Measurements from ENCODE around the gene UBXN10. TPM values are rescaled to one million over a fixed set of nuclear protein-coding genes. Genes with fewer than 3 reads are reported as not detected.

Gene UBXN10
- total and polyA plus RNA-seq, 2 of the 8 experiments (the other 6 are each of a cell fraction or from before 2014, with no cell fraction given), result 0.43 to 0.68 TPM

GRCh38 chr1:20167126-20167525 is 18.8 kb upstream of the UBXN10 start:
- CTCF ChIA-PET (ENCODE audit: partially characterized antibody), result interaction anchor here (1.2 to 8.4 kb wide), 10 partner anchors 10 to 326 kb away, joined by 3 to 89 read pairs (median 28); partner anchors contain the start of gene PLA2G2A
- H3K4ac ChIP-seq (replicated peaks; ENCODE audit: insufficient read length, low read depth, low read length), result no peak overlapping the region
- POLR2A ChIA-PET (ENCODE audit: partially characterized antibody), result no interaction called here
- WGBS, 2 experiments (ENCODE audit: extremely low coverage in 1 of 2, insufficient coverage in 1 of 2, insufficient read length in 1 of 2, insufficient replicate concordance in 2 of 2, low coverage in 1 of 2, low lambda C conversion rate in 2 of 2, missing lambda C conversion rate in 1 of 2), result 80% methylated on average over 8 of the region's 8 CpGs; no CpG with 5 or more reads in 1 of the 2 experiments
- no peak overlapping the region for H3K56ac ChIP-seq (replicated peaks; ENCODE audit: insufficient read length, low read depth, low read length)
- H3K27me3 ChIP-seq (replicated peaks in 1 of 4; ENCODE audit: control insufficient read depth in 3 of 4, extremely low read depth in 1 of 4, insufficient read depth in 3 of 4, low read length in 3 of 4), result no peaks in the 10 kb centered on the region
- no peak overlapping the region for H2BK120ac ChIP-seq (replicated peaks; ENCODE audit: low read depth, low read length)
- 0 out of 2 replicates have a peak overlapping the region, but pooled peaks have one; percentile 44 for H2BK5ac ChIP-seq (ENCODE audit: low read depth, low read length)
- H3K79me2 ChIP-seq (ENCODE audit: control insufficient read depth in 1 of 2, insufficient read depth in 2 of 2, low read length in 2 of 2), result no peaks in the 10 kb centered on the region
- H3K79me1 ChIP-seq (ENCODE audit: low read depth, low read length), result no peaks in the 10 kb centered on the region; the same call in 1 of the 2 replicates
- H2AFZ ChIP-seq (ENCODE audit: low read length), result no peak overlapping the region
- peaks cover 0 to 1% of the 10 kb centered on the region in 2 experiments for H4K20me1 ChIP-seq (replicated peaks in 1 of 2; ENCODE audit: control insufficient read depth in 1 of 2, insufficient read depth in 2 of 2, low read length in 2 of 2)
- H3K18ac ChIP-seq (ENCODE audit: extremely low read depth, low read length), result no peak overlapping the region; the same call in 1 of the 2 replicates
- H2BK12ac ChIP-seq (ENCODE audit: low read depth, low read length), result peak overlapping the region; percentile 39; the same call in 1 of the 2 replicates
- H3K9ac ChIP-seq (replicated peaks in 1 of 4; ENCODE audit: extremely low read depth in 1 of 4, low read depth in 3 of 4, low read length in 3 of 4), result no peak overlapping the region
- H3K4me1 ChIP-seq (replicated peaks in 1 of 4; ENCODE audit: control insufficient read depth in 3 of 4, insufficient read depth in 4 of 4, low read length in 3 of 4), result peaks cover 0 to 5% (median 0%) of the 10 kb centered on the region in 4 experiments; a peak in 2 of 7 replicates
- H4K5ac ChIP-seq (ENCODE audit: insufficient read length, low read depth, low read length), result no peak overlapping the region
- no peak for DNase-seq (ENCODE audit: low read depth in 1 of 2, low spot score in 2 of 2)
- H3K36me3 ChIP-seq (ENCODE audit: control insufficient read depth in 2 of 4, insufficient read depth in 4 of 4, low read length in 3 of 4), result no peaks in the 10 kb centered on the region
- H4K8ac ChIP-seq (ENCODE audit: extremely low read depth, insufficient read depth, low read length), result no peak overlapping the region
- H2BK15ac ChIP-seq (ENCODE audit: low read length), result no peak overlapping the region
- H3K9me3 ChIP-seq (ENCODE audit: insufficient read depth in 2 of 2, low read depth in 1 of 2, low read length in 1 of 2), result no peaks in the 10 kb centered on the region; a peak in 1 of 4 replicates
- no peak overlapping the region for H3K27ac ChIP-seq (ENCODE audit: low read depth, low read length)
- no peak overlapping the region for H3K23ac ChIP-seq (ENCODE audit: insufficient read length)
- no peak overlapping the region for H3K4me2 ChIP-seq (ENCODE audit: insufficient read depth in 1 of 2, low read depth in 2 of 2, low read length in 2 of 2)
- H3K14ac ChIP-seq (ENCODE audit: insufficient read length), result no peak overlapping the region
- no peak for FAIRE-seq
- H2AK5ac ChIP-seq (ENCODE audit: low read depth, low read length), result peak overlapping the region; percentile 82; the same call in 1 of the 2 replicates
- H2BK20ac ChIP-seq (ENCODE audit: low read length), result no peak overlapping the region
- no peak overlapping the region for H3K4me3 ChIP-seq (ENCODE audit: extremely low read depth in 1 of 4, insufficient read depth in 2 of 4, low read depth in 3 of 4, low read length in 4 of 4)
- H3K23me2 ChIP-seq (ENCODE audit: low read depth, low read length), result no peaks in the 10 kb centered on the region
- no peak overlapping the region for H4K91ac ChIP-seq (replicated peaks; ENCODE audit: insufficient read length, low read length)
- no peak for TF ChIP-seq PHF8 (conservative IDR thresholded peaks at IDR 0.05; ENCODE audit: low read depth, low read length)
- no peak for TF ChIP-seq MAX (IDR thresholded peaks at IDR 0.05)
- no peak for TF ChIP-seq BACH1 (IDR thresholded peaks at IDR 0.05; ENCODE audit: low read length)
- no peak for TF ChIP-seq POLR2A (IDR thresholded peaks at IDR 0.05; ENCODE audit: control extremely low read depth in 1 of 2, low read depth in 2 of 2, low read length in 2 of 2)
- TF ChIP-seq EZH2 (IDR thresholded peaks at IDR 0.05; ENCODE audit: low read depth, low read length, severe bottlenecking), result no peak
- no peak for TF ChIP-seq RBBP5 (IDR thresholded peaks at IDR 0.05; ENCODE audit: borderline replicate concordance, low read depth, low read length)
- no peak for TF ChIP-seq GABPA (IDR thresholded peaks at IDR 0.05; ENCODE audit: borderline replicate concordance, insufficient read depth, low read length)
